ENCODE results near the gene CHRD. TPM values are rescaled to one million over a fixed set of nuclear protein-coding genes. Genes with fewer than 3 reads are reported as not detected.

The CHRD gene
- total RNA-seq, 1 donor from 2014 or later = 47.1 TPM

- TF ChIP-seq, protein P1, sequence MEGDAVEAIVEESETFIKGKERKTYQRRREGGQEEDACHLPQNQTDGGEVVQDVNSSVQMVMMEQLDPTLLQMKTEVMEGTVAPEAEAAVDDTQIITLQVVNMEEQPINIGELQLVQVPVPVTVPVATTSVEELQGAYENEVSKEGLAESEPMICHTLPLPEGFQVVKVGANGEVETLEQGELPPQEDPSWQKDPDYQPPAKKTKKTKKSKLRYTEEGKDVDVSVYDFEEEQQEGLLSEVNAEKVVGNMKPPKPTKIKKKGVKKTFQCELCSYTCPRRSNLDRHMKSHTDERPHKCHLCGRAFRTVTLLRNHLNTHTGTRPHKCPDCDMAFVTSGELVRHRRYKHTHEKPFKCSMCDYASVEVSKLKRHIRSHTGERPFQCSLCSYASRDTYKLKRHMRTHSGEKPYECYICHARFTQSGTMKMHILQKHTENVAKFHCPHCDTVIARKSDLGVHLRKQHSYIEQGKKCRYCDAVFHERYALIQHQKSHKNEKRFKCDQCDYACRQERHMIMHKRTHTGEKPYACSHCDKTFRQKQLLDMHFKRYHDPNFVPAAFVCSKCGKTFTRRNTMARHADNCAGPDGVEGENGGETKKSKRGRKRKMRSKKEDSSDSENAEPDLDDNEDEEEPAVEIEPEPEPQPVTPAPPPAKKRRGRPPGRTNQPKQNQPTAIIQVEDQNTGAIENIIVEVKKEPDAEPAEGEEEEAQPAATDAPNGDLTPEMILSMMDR (IDR thresholded peaks at IDR 0.05; ENCODE audit: partially characterized antibody, unreplicated experiment) = no peak
- Mint-ChIP-seq H3K27ac (ENCODE audit: unreplicated experiment) (no peak overlapping the region), H3K9me3 (ENCODE audit: unreplicated experiment) (no peaks in the 10 kb centered on the region), H3K4me1 (ENCODE audit: low read depth, unreplicated experiment) (peaks cover 1% of the 10 kb centered on the region), H3K4me3 (ENCODE audit: unreplicated experiment) (no peak overlapping the region), H3K27me3 (ENCODE audit: unreplicated experiment) (peaks cover 9% of the 10 kb centered on the region), H3K36me3 (ENCODE audit: unreplicated experiment) (no peaks in the 10 kb centered on the region)
- no peak for DNase-seq
Measured at GRCh38 chr3:184389935-184390528, 10.2 kb downstream of the CHRD start.

GRCh38 chr3:184391266-184391665 is 11.4 kb downstream of the CHRD start:
- Mint-ChIP-seq H3K27ac (ENCODE audit: unreplicated experiment) (no peak overlapping the region), H3K4me3 (ENCODE audit: unreplicated experiment) (no peak overlapping the region), H3K36me3 (ENCODE audit: unreplicated experiment) (no peaks in the 10 kb centered on the region), H3K9me3 (ENCODE audit: unreplicated experiment) (no peaks in the 10 kb centered on the region), H3K4me1 (ENCODE audit: low read depth, unreplicated experiment) (peaks cover 5% of the 10 kb centered on the region), H3K27me3 (ENCODE audit: unreplicated experiment) (peaks cover 9% of the 10 kb centered on the region)
- DNase-seq = no peak
- TF ChIP-seq, protein P1 (IDR thresholded peaks at IDR 0.05; ENCODE audit: partially characterized antibody, unreplicated experiment) = no peak

DNA sequence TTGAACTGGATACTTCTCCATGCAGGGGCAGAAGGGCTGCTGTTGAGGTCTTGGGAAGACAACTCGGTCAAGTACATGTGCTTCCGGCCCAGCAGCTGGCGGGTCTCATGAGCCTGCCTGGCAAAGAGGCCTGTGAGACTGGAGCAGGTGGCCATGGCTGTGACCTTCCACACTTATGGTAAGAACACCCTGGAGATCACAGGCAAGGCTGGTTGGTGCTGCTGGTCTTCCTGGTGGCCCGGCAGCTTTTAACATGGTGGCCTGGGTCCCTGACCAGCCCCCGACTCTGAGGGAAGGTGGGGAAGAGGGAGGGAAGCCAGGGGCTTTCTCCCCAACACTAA is 15.4 kb downstream of the CHRD start:
- H3K27ac Mint-ChIP-seq (ENCODE audit: unreplicated experiment) = no peak overlapping the region
- H3K9me3 Mint-ChIP-seq (ENCODE audit: unreplicated experiment) = no peaks in the 10 kb centered on the region
- no peaks in the 10 kb centered on the region for H3K36me3 Mint-ChIP-seq (ENCODE audit: unreplicated experiment)
- DNase-seq = peak; percentile 47
- peaks cover 5% of the 10 kb centered on the region for H3K4me1 Mint-ChIP-seq (ENCODE audit: low read depth, unreplicated experiment)
- H3K27me3 Mint-ChIP-seq (ENCODE audit: unreplicated experiment) = peaks cover 2% of the 10 kb centered on the region
- H3K4me3 Mint-ChIP-seq (ENCODE audit: unreplicated experiment) = no peak overlapping the region
- TF ChIP-seq, protein P1 (IDR thresholded peaks at IDR 0.05; ENCODE audit: partially characterized antibody, unreplicated experiment) = no peak

- Mint-ChIP-seq H3K27ac (ENCODE audit: unreplicated experiment) (no peak overlapping the region), H3K4me1 (ENCODE audit: low read depth, unreplicated experiment) (peaks cover 5% of the 10 kb centered on the region), H3K9me3 (ENCODE audit: unreplicated experiment) (no peaks in the 10 kb centered on the region), H3K27me3 (ENCODE audit: unreplicated experiment) (peaks cover 2% of the 10 kb centered on the region), H3K4me3 (ENCODE audit: unreplicated experiment) (no peak overlapping the region), H3K36me3 (ENCODE audit: unreplicated experiment) (no peaks in the 10 kb centered on the region)
- TF ChIP-seq, protein P1 (IDR thresholded peaks at IDR 0.05; ENCODE audit: partially characterized antibody, unreplicated experiment) = no peak
- DNase-seq = no peak
Measured at GRCh38 chr3:184399410-184399809, 19.6 kb downstream of the CHRD start.

DNA sequence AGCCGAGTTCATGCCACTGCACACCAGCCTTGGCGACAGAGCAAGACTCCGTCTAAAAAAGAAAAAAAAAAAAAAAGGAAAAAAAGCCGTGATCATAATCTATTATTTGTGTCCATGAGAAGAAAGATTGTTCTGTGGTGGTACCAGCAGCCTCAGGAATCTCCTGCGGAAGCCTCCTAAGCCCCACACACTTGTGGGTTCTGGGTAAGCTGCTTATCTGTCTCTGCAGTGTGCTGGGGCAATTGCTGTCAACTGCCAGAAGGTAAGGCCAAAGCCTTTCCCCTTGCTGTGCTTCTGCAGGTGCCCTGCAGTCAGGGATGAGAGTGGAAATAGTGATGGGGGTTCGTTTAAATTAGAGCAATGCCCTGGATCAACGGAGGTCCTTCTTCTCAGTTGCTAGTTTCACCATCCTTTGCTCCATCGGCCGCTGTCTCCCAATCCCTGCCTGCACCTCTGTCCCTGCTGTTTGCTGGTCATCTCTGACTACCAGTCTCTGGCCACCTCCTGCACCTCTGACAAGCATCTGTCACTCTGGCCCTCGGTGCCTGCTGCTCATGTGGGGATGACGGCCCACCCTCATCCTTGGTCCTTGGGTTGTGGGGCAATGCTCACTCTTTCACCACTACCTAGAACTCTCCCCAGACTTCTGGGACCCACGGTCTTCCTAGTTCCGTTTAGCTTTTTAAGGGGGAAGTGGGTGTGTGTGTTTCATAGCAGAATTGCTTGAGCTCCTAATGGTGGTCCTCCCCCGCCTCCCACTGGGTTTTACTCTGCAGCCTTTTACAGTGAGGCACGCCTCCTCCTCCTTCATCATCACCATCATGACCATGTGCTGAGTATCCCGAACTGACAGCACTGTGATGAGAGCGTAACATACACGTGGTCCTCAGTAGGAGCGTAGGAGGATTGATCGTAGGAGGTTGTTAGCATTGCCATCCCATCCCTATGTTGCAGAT is 25.5 kb downstream of the CHRD start:
- peaks cover 8% of the 10 kb centered on the region for H3K4me1 Mint-ChIP-seq (ENCODE audit: low read depth, unreplicated experiment)
- H3K36me3 Mint-ChIP-seq (ENCODE audit: unreplicated experiment) = no peaks in the 10 kb centered on the region
- H3K9me3 Mint-ChIP-seq (ENCODE audit: unreplicated experiment) = peaks cover 5% of the 10 kb centered on the region
- no peak for DNase-seq
- TF ChIP-seq, protein P1 (IDR thresholded peaks at IDR 0.05; ENCODE audit: partially characterized antibody, unreplicated experiment) = no peak
- no peak overlapping the region for H3K4me3 Mint-ChIP-seq (ENCODE audit: unreplicated experiment)
- H3K27me3 Mint-ChIP-seq (ENCODE audit: unreplicated experiment) = no peaks in the 10 kb centered on the region
- no peak overlapping the region for H3K27ac Mint-ChIP-seq (ENCODE audit: unreplicated experiment)
